ENCODE measurements around the gene ITPRID2. TPM values are rescaled to one million over a fixed set of nuclear protein-coding genes. Genes with fewer than 3 reads are reported as not detected.

The ITPRID2 gene
- total RNA-seq, 1 experiment from 2014 or later = 1,605 TPM

DNA sequence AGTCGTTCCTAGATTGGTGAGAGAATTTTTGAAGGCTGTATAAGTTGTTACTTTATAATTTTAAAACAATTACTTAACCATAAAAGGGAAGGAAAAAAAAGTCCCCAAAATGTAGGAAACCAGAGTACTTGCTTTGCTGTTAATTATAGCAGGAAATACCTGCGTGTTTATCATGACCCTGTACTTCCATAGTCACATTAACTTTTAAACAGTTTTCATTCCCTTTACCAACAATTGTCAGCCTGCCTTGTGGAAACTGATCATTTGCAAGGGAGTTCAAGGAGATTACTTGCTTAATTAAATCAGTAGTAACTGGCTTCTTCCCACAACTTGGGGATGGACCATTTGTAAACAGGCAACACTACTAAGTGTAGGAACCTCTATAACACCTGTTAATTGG lies 6.4 kb upstream of the ITPRID2 start:
- H2AFZ ChIP-seq (ENCODE audit: low read depth, low read length, poor library complexity, severe bottlenecking) = no peak overlapping the region
- TF ChIP-seq SIN3A (IDR thresholded peaks at IDR 0.05; ENCODE audit: low read depth) = no peak
- no peak for TF ChIP-seq ZNF274 (IDR thresholded peaks at IDR 0.05; ENCODE audit: low read depth, low read length)
- no peak for TF ChIP-seq EZH2phosphoT487 (IDR thresholded peaks at IDR 0.05; ENCODE audit: borderline replicate concordance)
- no peak for TF ChIP-seq FOSL1 (IDR thresholded peaks at IDR 0.05; ENCODE audit: low read depth)
- no peak for TF ChIP-seq MAX (IDR thresholded peaks at IDR 0.05)
- RAD21 ChIA-PET (ENCODE audit: low non-redundant PET in 1 of 2, low total read pairs in 2 of 2, uncharacterized antibody in 2 of 2, unreplicated experiment in 2 of 2) = no interaction called here
- no peak overlapping the region for H3K4me3 ChIP-seq (replicated peaks in 1 of 2; ENCODE audit: low read depth in 1 of 2, low read length in 2 of 2)
- no peak overlapping the region for H3K4me2 ChIP-seq (ENCODE audit: low read length)
- peaks cover 23 to 67% of the 10 kb centered on the region in 2 experiments for H3K4me1 ChIP-seq (ENCODE audit: control insufficient read depth in 1 of 2, insufficient read depth in 2 of 2, low read length in 2 of 2)
- no TSS peak for BruUV-seq (replicated peaks)
- no peaks in the 10 kb centered on the region for H4K20me1 ChIP-seq (ENCODE audit: insufficient read depth)
- no peak overlapping the region for H3K27ac ChIP-seq (ENCODE audit: low read depth, low read length)
- no peak for DNase-seq (ENCODE audit: low read depth, low spot score)
- H3K79me2 ChIP-seq (ENCODE audit: insufficient read depth, low read length) = peaks cover 9% of the 10 kb centered on the region; the same call in 1 of the 2 replicates
- CTCF ChIA-PET = interaction anchor here (1.5 kb wide), 1 partner anchor 12 kb away, joined by 3 read pairs; no protein-coding TSS in a partner anchor
- no peaks in the 10 kb centered on the region for H3K36me3 ChIP-seq (ENCODE audit: control insufficient read depth in 1 of 2, insufficient read depth in 2 of 2, low read length in 2 of 2)
- intact Hi-C loops (cut with micrococcal nuclease) = no loop called here
- no peak overlapping the region for H3K9ac ChIP-seq (ENCODE audit: low read length)
- no peaks in the 10 kb centered on the region for H3K27me3 ChIP-seq (ENCODE audit: insufficient read depth, low read length)
- POLR2A ChIA-PET = interaction anchor here (1.4 kb wide), 1 partner anchor 73 kb away, joined by 4 read pairs; no protein-coding TSS in a partner anchor
- no peaks in the 10 kb centered on the region for H3K9me3 ChIP-seq (ENCODE audit: control insufficient read depth in 1 of 2, insufficient read depth in 1 of 2, low read depth in 1 of 2, low read length in 2 of 2)
- no peaks in the 10 kb centered on the region for H3K9me2 ChIP-seq (ENCODE audit: insufficient read depth)
- ATAC-seq = no peak

- no peak overlapping the region for H3K4me3 ChIP-seq (replicated peaks in 1 of 2; ENCODE audit: low read depth in 1 of 2, low read length in 2 of 2)
Observed at GRCh38 chr2:181886192-181886591, 5.3 kb upstream of the ITPRID2 start.

More at GRCh38 chr2:181886192-181886591, 5.3 kb upstream of the ITPRID2 start:
- no TSS peak for BruUV-seq (replicated peaks)
- Histone ChIP-seq H3K36me3 (ENCODE audit: control insufficient read depth in 1 of 2, insufficient read depth in 2 of 2, low read length in 2 of 2) (no peaks in the 10 kb centered on the region), H3K4me1 (ENCODE audit: control insufficient read depth in 1 of 2, insufficient read depth in 2 of 2, low read length in 2 of 2) (peaks cover 33 to 72% of the 10 kb centered on the region in 2 experiments), H4K20me1 (ENCODE audit: insufficient read depth) (no peaks in the 10 kb centered on the region), H3K27me3 (ENCODE audit: insufficient read depth, low read length) (no peaks in the 10 kb centered on the region), H2AFZ (ENCODE audit: low read depth, low read length, poor library complexity, severe bottlenecking) (no peak overlapping the region), H3K9me3 (ENCODE audit: control insufficient read depth in 1 of 2, insufficient read depth in 1 of 2, low read depth in 1 of 2, low read length in 2 of 2) (no peaks in the 10 kb centered on the region), H3K9ac (ENCODE audit: low read length) (no peak overlapping the region), H3K9me2 (ENCODE audit: insufficient read depth) (no peaks in the 10 kb centered on the region), H3K79me2 (ENCODE audit: insufficient read depth, low read length) (peaks cover 19% of the 10 kb centered on the region), H3K27ac (ENCODE audit: low read depth, low read length) (no peak overlapping the region; the same call in 1 of the 2 replicates), H3K4me2 (ENCODE audit: low read length) (no peak overlapping the region)
- ChIA-PET CTCF (interaction anchor here (0.8 to 1.5 kb wide), 2 partner anchors 11 to 18 kb away, joined by 3 read pairs; no protein-coding TSS in a partner anchor), RAD21 (ENCODE audit: low non-redundant PET in 1 of 2, low total read pairs in 2 of 2, uncharacterized antibody in 2 of 2, unreplicated experiment in 2 of 2) (no interaction called here), POLR2A (interaction anchor here (0.6 to 1.4 kb wide), 4 partner anchors 9 to 74 kb away, joined by 3 to 4 read pairs (median 3); no protein-coding TSS in a partner anchor)
- intact Hi-C loops (cut with micrococcal nuclease) = no loop called here
- DNase-seq (ENCODE audit: low read depth, low spot score) = no peak
- ATAC-seq = no peak
- TF ChIP-seq, protein P1, sequence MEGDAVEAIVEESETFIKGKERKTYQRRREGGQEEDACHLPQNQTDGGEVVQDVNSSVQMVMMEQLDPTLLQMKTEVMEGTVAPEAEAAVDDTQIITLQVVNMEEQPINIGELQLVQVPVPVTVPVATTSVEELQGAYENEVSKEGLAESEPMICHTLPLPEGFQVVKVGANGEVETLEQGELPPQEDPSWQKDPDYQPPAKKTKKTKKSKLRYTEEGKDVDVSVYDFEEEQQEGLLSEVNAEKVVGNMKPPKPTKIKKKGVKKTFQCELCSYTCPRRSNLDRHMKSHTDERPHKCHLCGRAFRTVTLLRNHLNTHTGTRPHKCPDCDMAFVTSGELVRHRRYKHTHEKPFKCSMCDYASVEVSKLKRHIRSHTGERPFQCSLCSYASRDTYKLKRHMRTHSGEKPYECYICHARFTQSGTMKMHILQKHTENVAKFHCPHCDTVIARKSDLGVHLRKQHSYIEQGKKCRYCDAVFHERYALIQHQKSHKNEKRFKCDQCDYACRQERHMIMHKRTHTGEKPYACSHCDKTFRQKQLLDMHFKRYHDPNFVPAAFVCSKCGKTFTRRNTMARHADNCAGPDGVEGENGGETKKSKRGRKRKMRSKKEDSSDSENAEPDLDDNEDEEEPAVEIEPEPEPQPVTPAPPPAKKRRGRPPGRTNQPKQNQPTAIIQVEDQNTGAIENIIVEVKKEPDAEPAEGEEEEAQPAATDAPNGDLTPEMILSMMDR (IDR thresholded peaks at IDR 0.05 in 2 of 3, conservative IDR thresholded peaks at IDR 0.05 in 1 of 3; ENCODE audit: borderline replicate concordance in 1 of 3, insufficient read depth in 1 of 3, low read depth in 2 of 3, low read length in 2 of 3) = no peak
- TF ChIP-seq TCF7L2 (IDR thresholded peaks at IDR 0.05; ENCODE audit: borderline replicate concordance, extremely low read depth, insufficient read depth, insufficient read length) (no peak), POLR2A (IDR thresholded peaks at IDR 0.05; ENCODE audit: borderline replicate concordance, extremely low read depth, insufficient read depth, insufficient read length) (no peak), SRF (IDR thresholded peaks at IDR 0.05; ENCODE audit: low read depth) (no peak), ZNF274 (IDR thresholded peaks at IDR 0.05; ENCODE audit: low read depth, low read length) (no peak), SP1 (IDR thresholded peaks at IDR 0.05; ENCODE audit: low read depth) (no peak), CEBPB (IDR thresholded peaks at IDR 0.05; ENCODE audit: low read depth) (no peak)
- TF ChIP-seq, protein P2, sequence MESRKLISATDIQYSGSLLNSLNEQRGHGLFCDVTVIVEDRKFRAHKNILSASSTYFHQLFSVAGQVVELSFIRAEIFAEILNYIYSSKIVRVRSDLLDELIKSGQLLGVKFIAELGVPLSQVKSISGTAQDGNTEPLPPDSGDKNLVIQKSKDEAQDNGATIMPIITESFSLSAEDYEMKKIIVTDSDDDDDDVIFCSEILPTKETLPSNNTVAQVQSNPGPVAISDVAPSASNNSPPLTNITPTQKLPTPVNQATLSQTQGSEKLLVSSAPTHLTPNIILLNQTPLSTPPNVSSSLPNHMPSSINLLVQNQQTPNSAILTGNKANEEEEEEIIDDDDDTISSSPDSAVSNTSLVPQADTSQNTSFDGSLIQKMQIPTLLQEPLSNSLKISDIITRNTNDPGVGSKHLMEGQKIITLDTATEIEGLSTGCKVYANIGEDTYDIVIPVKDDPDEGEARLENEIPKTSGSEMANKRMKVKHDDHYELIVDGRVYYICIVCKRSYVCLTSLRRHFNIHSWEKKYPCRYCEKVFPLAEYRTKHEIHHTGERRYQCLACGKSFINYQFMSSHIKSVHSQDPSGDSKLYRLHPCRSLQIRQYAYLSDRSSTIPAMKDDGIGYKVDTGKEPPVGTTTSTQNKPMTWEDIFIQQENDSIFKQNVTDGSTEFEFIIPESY (IDR thresholded peaks at IDR 0.05; ENCODE audit: extremely low read depth, insufficient replicate concordance, low read length) = no peak
